ENCODE measurements around the gene GABRD.

DNA sequence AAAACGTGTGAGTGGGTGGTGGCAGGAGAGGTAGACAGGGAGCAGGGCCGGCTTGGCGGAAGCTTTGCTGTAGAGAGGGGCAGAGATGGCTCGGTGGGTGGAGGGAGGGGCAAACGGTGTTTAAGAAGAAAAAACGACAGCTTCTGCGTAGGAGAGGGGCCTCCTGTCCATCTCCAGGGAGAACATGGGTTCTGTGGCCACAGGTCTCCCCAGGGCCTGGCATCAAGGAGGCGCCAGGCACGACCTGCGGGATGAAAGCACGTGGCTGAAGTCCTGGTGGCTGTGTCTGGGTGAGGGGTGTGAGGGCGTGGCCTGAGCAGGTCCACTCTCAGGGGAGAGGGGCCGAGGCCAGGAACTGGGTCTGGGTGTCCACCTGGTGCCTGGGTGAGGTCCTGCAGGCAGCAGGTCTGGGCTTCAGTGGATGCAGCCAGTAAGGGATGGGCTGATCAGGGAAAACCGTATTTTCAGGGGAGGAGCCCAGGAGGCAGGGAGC lies 30.1 kb downstream of the GABRD start:
- TF ChIP-seq, protein P1, sequence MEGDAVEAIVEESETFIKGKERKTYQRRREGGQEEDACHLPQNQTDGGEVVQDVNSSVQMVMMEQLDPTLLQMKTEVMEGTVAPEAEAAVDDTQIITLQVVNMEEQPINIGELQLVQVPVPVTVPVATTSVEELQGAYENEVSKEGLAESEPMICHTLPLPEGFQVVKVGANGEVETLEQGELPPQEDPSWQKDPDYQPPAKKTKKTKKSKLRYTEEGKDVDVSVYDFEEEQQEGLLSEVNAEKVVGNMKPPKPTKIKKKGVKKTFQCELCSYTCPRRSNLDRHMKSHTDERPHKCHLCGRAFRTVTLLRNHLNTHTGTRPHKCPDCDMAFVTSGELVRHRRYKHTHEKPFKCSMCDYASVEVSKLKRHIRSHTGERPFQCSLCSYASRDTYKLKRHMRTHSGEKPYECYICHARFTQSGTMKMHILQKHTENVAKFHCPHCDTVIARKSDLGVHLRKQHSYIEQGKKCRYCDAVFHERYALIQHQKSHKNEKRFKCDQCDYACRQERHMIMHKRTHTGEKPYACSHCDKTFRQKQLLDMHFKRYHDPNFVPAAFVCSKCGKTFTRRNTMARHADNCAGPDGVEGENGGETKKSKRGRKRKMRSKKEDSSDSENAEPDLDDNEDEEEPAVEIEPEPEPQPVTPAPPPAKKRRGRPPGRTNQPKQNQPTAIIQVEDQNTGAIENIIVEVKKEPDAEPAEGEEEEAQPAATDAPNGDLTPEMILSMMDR (IDR thresholded peaks at IDR 0.05): no peak
- no peak for TF ChIP-seq POLR2A (IDR thresholded peaks at IDR 0.05)
